HepG2 (cell line): Measurements from ENCODE around the gene GJA9. TPM values are rescaled to one million over a fixed set of nuclear protein-coding genes. Genes with fewer than 3 reads are reported as not detected.

Experiments used
- ATAC-seq: fragments of 200-7000 bp; cut with Tn5 transposase; 3 replicates; pipeline ENCODE4 v1.9.1; 2020; ENCODE audit warnings: mild to moderate bottlenecking, moderate library complexity
- BruUV-seq: library from RNA; stranded (reverse); fragments of 400-500 nt; replicated peaks from 2 replicates; lab custom pipeline; 2021; lab: Mats Ljungman, UMichigan
- CTCF ChIA-PET: fragments of 300-600 bp; formaldehyde crosslinking; extraction: SDS; loops from one replicate; lab custom pipeline; 2021; ENCODE audit warnings: low total read pairs, inconsistent platforms, low intra/inter-chr PET ratio; lab: Yijun Ruan, JAX
- POLR2A ChIA-PET: fragments of 350-600 bp; sonication (Branson Sonifier 250); formaldehyde crosslinking; loops from one replicate; lab custom pipeline; 2020; ENCODE audit warnings: antibody characterized with exemption, inconsistent platforms; lab: Yijun Ruan, JAX
- DNase-seq: peaks from one replicate; pipeline ENCODE4 v3.0.0-alpha.2; 2015; ENCODE audit warnings: low spot score
- FAIRE-seq: peaks from 3 replicates; lab custom pipeline; 2011; peaks lifted over from hg19 to GRCh38; lab: Jason Lieb, UNC
- H2AFZ ChIP-seq: one replicate; pipeline ENCODE4 v1.6.1; 2011; ENCODE audit warnings: low read length, inconsistent platforms
- H3K27ac ChIP-seq: fragments of 300-600 bp; 3 replicates; pipeline ENCODE4 v1.8.0; 2011; ENCODE audit warnings: mixed run types, mild to moderate bottlenecking, mixed read lengths, low read length, inconsistent platforms; ENCODE audit not compliant: insufficient read depth; ENCODE audit errors: extremely low read length
- H3K27me3 ChIP-seq, 2 experiments: fragments of 200-600 bp in 1 of 2; 2 replicates in 1 of 2; 3 replicates in 1 of 2; pipeline versions ENCODE4 v1.6.0 to v1.8.0; 2011; ENCODE audit warnings: low read length in 2 of 2, mild to moderate bottlenecking in 2 of 2, moderate library complexity in 2 of 2, inconsistent platforms in 1 of 2; ENCODE audit not compliant: insufficient read depth in 2 of 2, control insufficient read depth in 1 of 2
- H3K36me3 ChIP-seq, 2 experiments: fragments of 200-600 bp in 1 of 2; replicated peaks in 1 of 2; 2 replicates in 1 of 2; 3 replicates in 1 of 2; pipeline versions ENCODE4 v1.5.1 to v1.8.0; 2011; ENCODE audit warnings: low read length in 2 of 2, inconsistent platforms in 1 of 2; ENCODE audit not compliant: insufficient read depth in 2 of 2, control insufficient read depth in 1 of 2
- H3K4me1 ChIP-seq: 2 replicates; pipeline ENCODE4 v1.5.1; 2012; ENCODE audit warnings: low read length, inconsistent platforms; ENCODE audit not compliant: insufficient read depth
- H3K4me2 ChIP-seq: 2 replicates; pipeline ENCODE4 v1.6.0; 2011; ENCODE audit warnings: low read depth, low read length, inconsistent platforms
- H3K4me3 ChIP-seq, 3 experiments: fragments of 200-600 bp in 1 of 3; sonication (generic), shearing (Covaris generic) in 1 of 3; replicated peaks in 1 of 3; 2 replicates each; pipeline ENCODE4 v1.5.1; 2011 to 2016; ENCODE audit warnings: low read length in 3 of 3, inconsistent platforms in 2 of 3, low read depth in 2 of 3, mild to moderate bottlenecking in 2 of 3, control low read depth in 1 of 3, mixed read lengths in 1 of 3; ENCODE audit not compliant: insufficient read depth in 1 of 3
- H3K79me2 ChIP-seq: one replicate; pipeline ENCODE4 v1.6.1; 2011; ENCODE audit warnings: low read length, inconsistent platforms; ENCODE audit not compliant: insufficient read depth
- H3K9ac ChIP-seq: 2 replicates; pipeline ENCODE4 v1.6.0; 2011; ENCODE audit warnings: mild to moderate bottlenecking, low read depth, low read length, inconsistent platforms; ENCODE audit not compliant: insufficient read depth
- H3K9me3 ChIP-seq: 2 replicates; pipeline ENCODE4 v1.5.1; 2012; ENCODE audit warnings: mild to moderate bottlenecking, low read length
- H4K20me1 ChIP-seq: 2 replicates; pipeline ENCODE4 v1.6.0; 2011; ENCODE audit warnings: inconsistent platforms, mild to moderate bottlenecking, low read length, moderate library complexity; ENCODE audit not compliant: insufficient read depth
- CCAR2 ChIP-seq: fragments of 200-400 bp; formaldehyde crosslinking; optimal IDR thresholded peaks from 2 replicates; pipeline ENCODE3; 2018; ENCODE audit warnings: low read depth, mild to moderate bottlenecking, low read length, moderate library complexity
- E2F1 ChIP-seq: sonication (generic); formaldehyde crosslinking; IDR thresholded peaks from 2 replicates; pipeline ENCODE4 v1.5.0; 2020; ENCODE audit warnings: missing genetic modification reagents
- ETV6 ChIP-seq: sonication (generic); formaldehyde crosslinking; conservative IDR thresholded peaks from 2 replicates; pipeline ENCODE4 v1.4.0; 2020; ENCODE audit warnings: missing genetic modification reagents
- FOXJ3 ChIP-seq: sonication (generic); formaldehyde crosslinking; IDR thresholded peaks from 2 replicates; pipeline ENCODE4 v1.4.0; 2020; ENCODE audit warnings: missing genetic modification reagents, mild to moderate bottlenecking, borderline replicate concordance
- HMG20A ChIP-seq: IDR thresholded peaks from 2 replicates; pipeline ENCODE4 v1.6.1; 2016; ENCODE audit warnings: borderline replicate concordance
- MED8 ChIP-seq: sonication (generic); formaldehyde crosslinking; IDR thresholded peaks from 2 replicates; pipeline ENCODE4 v1.8.1; 2023; ENCODE audit warnings: mild to moderate bottlenecking, missing genetic modification reagents; ENCODE audit not compliant: insufficient replicate concordance
- NFIC ChIP-seq: IDR thresholded peaks from 2 replicates; pipeline ENCODE4 v1.6.1; 2012; ENCODE audit warnings: mild to moderate bottlenecking, low read length, inconsistent platforms
- NR1H2 ChIP-seq: sonication (generic); formaldehyde crosslinking; IDR thresholded peaks from 2 replicates; pipeline ENCODE4 v1.8.1; 2022; ENCODE audit warnings: low read depth, missing genetic modification reagents, borderline replicate concordance
- RFX3 ChIP-seq: IDR thresholded peaks from 2 replicates; pipeline ENCODE4 v1.6.1; 2016; ENCODE audit warnings: missing biosample characterization, missing genetic modification reagents
- RFXAP ChIP-seq: sonication (generic); formaldehyde crosslinking; IDR thresholded peaks from 2 replicates; pipeline ENCODE4 v1.4.0; 2020; ENCODE audit warnings: missing genetic modification reagents, borderline replicate concordance
- ZFYVE20 ChIP-seq: sonication (generic); formaldehyde crosslinking; IDR thresholded peaks from 2 replicates; pipeline ENCODE4 v1.8.0; 2023; ENCODE audit warnings: low read depth, mild to moderate bottlenecking, moderate library complexity, missing genetic modification reagents, borderline replicate concordance
- ZNF749 ChIP-seq: sonication (generic); formaldehyde crosslinking; IDR thresholded peaks from 2 replicates; pipeline ENCODE4 v1.8.0; 2022; ENCODE audit warnings: mild to moderate bottlenecking, missing genetic modification reagents, moderate library complexity, borderline replicate concordance
- WGBS: methylation state at CpG from one replicate; pipeline ENCODE4 v1.1.6; 2017; ENCODE audit warnings: low lambda C conversion rate; 5-methylcytosine and 5-hydroxymethylcytosine counted together
- in situ Hi-C: cut with HindIII; loops from 2 replicates; pipeline ENCODE4 v1.10.0; 2017; ENCODE audit warnings: low pct_unique_long_range_greater_than_20kb; ENCODE audit not compliant: extremely low pct_ligation_motif_present
- intact Hi-C: fragments of 100-400 bp; cut with micrococcal nuclease; formaldehyde crosslinking; loops from one replicate; pipeline ENCODE4 v1.10.0; 2022; ENCODE audit not compliant: unreplicated experiment
- polyA plus RNA-seq, 8 experiments: library from polyadenylated mRNA; depleted of rRNA in 3 of 8; stranded (reverse) in 7 of 8; unstranded in 1 of 8; fragments of >200 nt; fragmentation: Illumina TruSeq in 4 of 8; extraction: Trizol in 4 of 8; gene quantifications; 2 replicates each; pipeline versions ENCODE4 v1.2.1 to v1.2.3, GENCODE V29; 2011 to 2016; ENCODE audit warnings: low read depth in 4 of 8, missing spikeins in 1 of 8, mixed read lengths in 1 of 8; ENCODE audit not compliant: insufficient read depth in 1 of 8
- total RNA-seq, 5 experiments: library from RNA; depleted of rRNA; stranded (reverse); fragments of >200 nt; fragmentation: Illumina TruSeq; extraction: Trizol; gene quantifications; 2 replicates each; pipeline ENCODE4 v1.2.3, GENCODE V29; 2016; ENCODE audit warnings: low read depth in 1 of 5
- TF ChIP-seq, protein P1 (sequence below): sonication (generic); formaldehyde crosslinking; IDR thresholded peaks from 2 replicates; pipeline ENCODE4 v1.8.1; 2022; ENCODE audit warnings: mild to moderate bottlenecking, missing genetic modification reagents
- TF ChIP-seq, protein P2 (sequence below): sonication (generic); formaldehyde crosslinking; IDR thresholded peaks from 2 replicates; pipeline ENCODE4 v1.5.0; 2020; ENCODE audit warnings: missing genetic modification reagents

GJA9 gene
- total and polyA plus RNA-seq, 2 of the 13 experiments (the other 11 are each of a cell fraction or from before 2014, with no cell fraction given): 0.08 to 0.13 TPM

DNA sequence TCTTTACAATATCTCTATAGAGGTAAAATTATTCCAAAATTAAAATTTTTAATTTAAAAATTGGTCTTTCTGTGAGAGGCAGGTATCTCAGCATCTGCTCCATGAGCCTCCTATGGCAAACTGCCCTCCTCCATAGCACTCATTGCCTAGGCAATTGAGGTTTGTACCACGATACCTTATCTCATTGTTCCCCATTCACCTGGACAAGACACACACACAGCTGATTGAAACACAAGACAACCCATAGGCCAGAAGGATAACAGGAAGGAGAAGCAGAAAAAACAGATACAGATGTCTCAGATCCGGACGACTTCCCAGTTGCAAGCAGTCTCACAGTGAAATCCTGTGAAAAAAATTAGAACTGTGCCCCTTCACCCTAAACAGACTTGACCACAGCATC, 36.0 kb upstream of the GJA9 start:
- FAIRE-seq: no peak
- H2AFZ ChIP-seq: no peak overlapping the region
- no peaks in the 10 kb centered on the region for H3K9me3 ChIP-seq
- no peak overlapping the region for H3K27ac ChIP-seq
- H3K36me3 ChIP-seq: peaks cover 0 to 3% of the 10 kb centered on the region in 2 experiments; a peak in 2 of 5 replicates
- H3K4me3 ChIP-seq: no peak overlapping the region
- H3K27me3 ChIP-seq: no peaks in the 10 kb centered on the region
- intact Hi-C loops (no loop called here), in situ Hi-C loops (no loop called here)
- TF ChIP-seq HMG20A (CRISPR knock-in tag) (no peak), CCAR2 (no peak), ETV6 (CRISPR knock-in tag) (no peak), NR1H2 (no peak), RFXAP (CRISPR knock-in tag) (no peak)
- TF ChIP-seq, protein P1, sequence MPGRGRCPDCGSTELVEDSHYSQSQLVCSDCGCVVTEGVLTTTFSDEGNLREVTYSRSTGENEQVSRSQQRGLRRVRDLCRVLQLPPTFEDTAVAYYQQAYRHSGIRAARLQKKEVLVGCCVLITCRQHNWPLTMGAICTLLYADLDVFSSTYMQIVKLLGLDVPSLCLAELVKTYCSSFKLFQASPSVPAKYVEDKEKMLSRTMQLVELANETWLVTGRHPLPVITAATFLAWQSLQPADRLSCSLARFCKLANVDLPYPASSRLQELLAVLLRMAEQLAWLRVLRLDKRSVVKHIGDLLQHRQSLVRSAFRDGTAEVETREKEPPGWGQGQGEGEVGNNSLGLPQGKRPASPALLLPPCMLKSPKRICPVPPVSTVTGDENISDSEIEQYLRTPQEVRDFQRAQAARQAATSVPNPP (CRISPR knock-in tag): no peak
- no TSS peak for BruUV-seq
- no peaks in the 10 kb centered on the region for H3K79me2 ChIP-seq
- ChIA-PET CTCF (no interaction called here), POLR2A (interaction anchor here (0.7 kb wide), 1 partner anchor 58 kb away, joined by 4 read pairs; the partner anchor contains the start of gene RRAGC)
- ATAC-seq: no peak
- no peak overlapping the region for H3K9ac ChIP-seq
- H4K20me1 ChIP-seq: no peaks in the 10 kb centered on the region
- 100% methylated on average over 3 of the region's 3 CpGs for WGBS
- no peak overlapping the region for H3K4me2 ChIP-seq
- no peaks in the 10 kb centered on the region for H3K4me1 ChIP-seq
- no peak for DNase-seq

DNA sequence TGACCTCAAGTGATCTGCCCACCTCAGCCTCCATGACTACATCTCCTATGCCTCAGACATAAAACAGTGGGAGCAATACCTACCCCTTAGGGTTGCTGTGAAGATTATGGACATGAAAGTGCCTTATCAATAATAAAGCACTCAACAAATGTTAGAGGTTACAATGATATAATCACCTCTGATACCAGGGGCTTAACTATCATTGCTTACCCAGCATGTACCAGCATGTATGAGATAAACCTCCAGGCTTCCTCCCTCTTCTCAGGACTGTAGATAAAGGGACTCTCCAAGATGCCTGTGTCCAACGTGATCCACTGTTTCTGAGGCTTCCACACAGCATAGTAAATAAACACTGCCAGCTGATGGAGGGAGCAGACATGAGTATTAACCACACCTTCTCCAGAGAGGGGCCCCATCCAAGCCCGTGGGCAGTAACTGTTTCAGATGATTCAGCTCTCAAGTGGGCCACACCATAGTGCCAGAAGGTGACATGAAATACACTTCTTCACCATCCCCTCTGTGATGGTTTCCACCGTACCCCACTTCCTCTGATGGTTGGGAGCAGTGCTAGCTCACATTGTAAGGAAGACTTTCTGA, 34.1 kb upstream of the GJA9 start:
- CTCF ChIA-PET: no interaction called here
- 70% methylated on average over 2 of the region's 3 CpGs for WGBS

More for the DNA sequence above, 34.1 kb upstream of the GJA9 start:
- FAIRE-seq (no peak), ATAC-seq (no peak), DNase-seq (no peak)
- Histone ChIP-seq H3K27ac (no peak overlapping the region), H3K4me1 (peaks cover 8% of the 10 kb centered on the region), H3K36me3 (peaks cover 0 to 3% of the 10 kb centered on the region in 2 experiments; a peak in 2 of 5 replicates), H3K4me2 (no peak overlapping the region), H3K4me3 (no peak overlapping the region), H2AFZ (no peak overlapping the region), H3K9ac (no peak overlapping the region), H3K9me3 (no peaks in the 10 kb centered on the region), H3K79me2 (no peaks in the 10 kb centered on the region), H3K27me3 (no peaks in the 10 kb centered on the region), H4K20me1 (no peaks in the 10 kb centered on the region)
- in situ Hi-C loops (no loop called here), intact Hi-C loops (no loop called here)
- TF ChIP-seq E2F1 (CRISPR knock-in tag): no peak
- no peak for TF ChIP-seq MED8 (CRISPR knock-in tag)
- TF ChIP-seq FOXJ3 (CRISPR knock-in tag): no peak
- TF ChIP-seq ZNF749: no peak
- TF ChIP-seq RFX3: no peak
- TF ChIP-seq, protein P2, sequence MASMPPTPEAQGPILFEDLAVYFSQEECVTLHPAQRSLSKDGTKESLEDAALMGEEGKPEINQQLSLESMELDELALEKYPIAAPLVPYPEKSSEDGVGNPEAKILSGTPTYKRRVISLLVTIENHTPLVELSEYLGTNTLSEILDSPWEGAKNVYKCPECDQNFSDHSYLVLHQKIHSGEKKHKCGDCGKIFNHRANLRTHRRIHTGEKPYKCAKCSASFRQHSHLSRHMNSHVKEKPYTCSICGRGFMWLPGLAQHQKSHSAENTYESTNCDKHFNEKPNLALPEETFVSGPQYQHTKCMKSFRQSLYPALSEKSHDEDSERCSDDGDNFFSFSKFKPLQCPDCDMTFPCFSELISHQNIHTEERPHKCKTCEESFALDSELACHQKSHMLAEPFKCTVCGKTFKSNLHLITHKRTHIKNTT (CRISPR knock-in tag): no peak
- TF ChIP-seq ZFYVE20 (CRISPR knock-in tag): no peak
- TF ChIP-seq NFIC: no peak
- BruUV-seq: no TSS peak
- POLR2A ChIA-PET: no interaction called here
